K562 (cell line): Measurements from ENCODE around the gene FAR1. TPM values are rescaled to one million over a fixed set of nuclear protein-coding genes. Genes with fewer than 3 reads are reported as not detected.

Source experiments
- ATF3 ChIP-seq, 2 experiments: fragments of 450-650 bp in 1 of 2; sonication (generic) in 1 of 2; formaldehyde crosslinking in 1 of 2; IDR thresholded peaks in 1 of 2; conservative IDR thresholded peaks in 1 of 2; 2 replicates each; pipeline versions ENCODE4 v1.6.1 to v1.8.1; 2016 to 2023; ENCODE audit warnings: mild to moderate bottlenecking in 2 of 2, moderate library complexity in 2 of 2, inconsistent platforms in 1 of 2, missing genetic modification reagents in 1 of 2
- C11orf30 ChIP-seq: fragments of 450-650 bp; IDR thresholded peaks from 2 replicates; pipeline ENCODE4 v1.6.1; 2016; ENCODE audit warnings: low read depth, mild to moderate bottlenecking
- EP400 ChIP-seq: fragments of 450-650 bp; IDR thresholded peaks from 2 replicates; pipeline ENCODE4 v1.6.1; 2017; ENCODE audit warnings: antibody characterized with exemption, mild to moderate bottlenecking, moderate library complexity
- FOXP4 ChIP-seq: sonication (generic); formaldehyde crosslinking; IDR thresholded peaks from 2 replicates; pipeline ENCODE4 v1.8.0; 2022; ENCODE audit warnings: mild to moderate bottlenecking, missing genetic modification reagents, borderline replicate concordance
- HLTF ChIP-seq: fragments of 450-650 bp; IDR thresholded peaks from 2 replicates; pipeline ENCODE4 v1.6.1; 2016
- MAZ ChIP-seq, 2 experiments: fragments of 450-650 bp in 1 of 2; sonication (generic) in 1 of 2; formaldehyde crosslinking; IDR thresholded peaks in 1 of 2; conservative IDR thresholded peaks in 1 of 2; 2 replicates each; pipeline versions ENCODE4 v1.4.0 to v1.5.0; 2020; ENCODE audit warnings: mild to moderate bottlenecking in 1 of 2, missing genetic modification reagents in 1 of 2
- RCOR1 ChIP-seq, 2 experiments: IDR thresholded peaks; 2 replicates each; pipeline ENCODE4 v1.6.1; 2012; ENCODE audit warnings: low read depth in 2 of 2, low read length in 2 of 2, borderline replicate concordance in 1 of 2, improper control_type of control experiment in 1 of 2
- REST ChIP-seq, 2 experiments: fragments of 450-650 bp; formaldehyde crosslinking in 1 of 2; IDR thresholded peaks; 2 replicates each; pipeline versions ENCODE4 v1.4.0 to v1.6.1; 2014 to 2020; ENCODE audit warnings: mild to moderate bottlenecking in 2 of 2, borderline replicate concordance in 1 of 2, low read depth in 1 of 2
- RNF2 ChIP-seq: sonication (generic); IDR thresholded peaks from 2 replicates; pipeline ENCODE4 v1.6.1; 2016
- ZNF740 ChIP-seq, 3 experiments: fragments of 200-800 bp in 1 of 3; sonication (Bioruptor generic) in 1 of 3; sonication (generic) in 1 of 3; formaldehyde crosslinking in 1 of 3; IDR thresholded peaks; 2 replicates each; pipeline versions ENCODE4 v1.6.1 to v1.8.0; 2016 to 2022; ENCODE audit warnings: mild to moderate bottlenecking in 2 of 3, missing compliant biosample characterization in 2 of 3, missing genetic modification characterization in 2 of 3, missing genetic modification reagents in 1 of 3
- polyA plus RNA-seq, 8 experiments: library from polyadenylated mRNA; depleted of rRNA in 4 of 8; stranded (reverse) in 5 of 8; unstranded in 3 of 8; fragments of >200 nt; fragmentation: Nextera tagmentation in 2 of 8; fragmentation: Illumina TruSeq in 1 of 8; extraction: Ambion mirVana in 2 of 8; extraction: Trizol in 1 of 8; gene quantifications; 2 replicates each; pipeline versions ENCODE4 v1.2.1 to v1.2.3, GENCODE V29; 2011 to 2014; ENCODE audit warnings: inconsistent platforms in 1 of 8, missing spikeins in 1 of 8
- total RNA-seq, 7 experiments: library from RNA; depleted of rRNA in 6 of 7; stranded (reverse); fragments of >200 nt in 6 of 7; fragmentation: Illumina TruSeq in 2 of 7; extraction: Trizol in 2 of 7; gene quantifications; 2 replicates each; pipeline versions ENCODE4 v1.2.1 to v1.2.3, GENCODE V29; 2011 to 2021; ENCODE audit warnings: low replicate concordance in 1 of 7

Gene FAR1
- total and polyA plus RNA-seq, 9 of the 15 experiments (the other 6 are each of a cell fraction or from before 2014, with no cell fraction given) = 17.7 to 88.2 (median 52.6) TPM

- TF ChIP-seq ZNF740 (CRISPR knock-in tag; IDR thresholded peaks at IDR 0.05) = 0 out of 2 replicates have a peak, but pooled peaks have one; percentile 14
- no peak for TF ChIP-seq ZNF740 (tag; IDR thresholded peaks at IDR 0.05)
- TF ChIP-seq ATF3 (IDR thresholded peaks at IDR 0.05) = peak; percentile 23; the same call in 1 of the 2 replicates
- no peak for TF ChIP-seq ATF3 (CRISPR knock-in tag; conservative IDR thresholded peaks at IDR 0.05)
- peak; percentile 39; the same call in 1 of the 2 replicates for TF ChIP-seq EP400
- TF ChIP-seq FOXP4 (CRISPR knock-in tag) = peak; percentile 72; the same call in 1 of the 2 replicates
- TF ChIP-seq C11orf30 = peak; percentile 57; the same call in 1 of the 2 replicates
- TF ChIP-seq MAZ (CRISPR knock-in tag; conservative IDR thresholded peaks at IDR 0.05 in 1 of 2, IDR thresholded peaks at IDR 0.05 in 1 of 2) = peak; percentile 85 to 96
- 0 out of 2 replicates have a peak, but pooled peaks have one; percentile 21 for TF ChIP-seq RNF2
- peak; percentile 74 for TF ChIP-seq REST (IDR thresholded peaks at IDR 0.05; ENCODE audit: borderline replicate concordance)
- 0 out of 2 replicates have a peak, but pooled peaks have one; percentile 59 for TF ChIP-seq REST (CRISPR knock-in tag; IDR thresholded peaks at IDR 0.05; ENCODE audit: low read depth)
- TF ChIP-seq RCOR1 (IDR thresholded peaks at IDR 0.05; ENCODE audit: borderline replicate concordance in 1 of 2, low read depth in 2 of 2, low read length in 2 of 2) = peak in 1 of 2 experiments; percentile 80; a peak in 2 of 4 replicates
- no peak for TF ChIP-seq HLTF
Observed at GRCh38 chr11:13668102-13668956, at the start of gene FAR1 (continued).
